ENCODE measurements around the gene ADAM15. TPM values are rescaled to one million over a fixed set of nuclear protein-coding genes. Genes with fewer than 3 reads are reported as not detected.

ADAM15 gene
- total and polyA plus RNA-seq, 9 donors: 41.8 to 83.2 (median 65.0) TPM

- Histone ChIP-seq H3K4me3 (ENCODE audit: low read length) (no peak overlapping the region), H3K36me3 (ENCODE audit: control insufficient read depth, insufficient read depth, low read length) (no peaks in the 10 kb centered on the region), H3K4me1 (ENCODE audit: control insufficient read depth, insufficient read depth, low read length) (peaks cover 43% of the 10 kb centered on the region), H3K27me3 (ENCODE audit: control insufficient read depth, insufficient read depth, low read length) (peaks cover 30% of the 10 kb centered on the region), H3K9me3 (replicated peaks; ENCODE audit: control insufficient read depth, low read depth, low read length) (no peaks in the 10 kb centered on the region), H3K27ac (ENCODE audit: low read length) (no peak overlapping the region)
- WGBS (ENCODE audit: insufficient coverage): 66% methylated on average over 4 of the region's 8 CpGs
- no peak for DNase-seq
Observed at GRCh38 chr1:155086856-155087535, 35.9 kb downstream of the ADAM15 start.

- Histone ChIP-seq H3K9me3 (replicated peaks; ENCODE audit: control insufficient read depth, low read depth, low read length) (no peaks in the 10 kb centered on the region), H3K36me3 (ENCODE audit: control insufficient read depth, insufficient read depth, low read length) (no peaks in the 10 kb centered on the region), H3K4me1 (ENCODE audit: control insufficient read depth, insufficient read depth, low read length) (peaks cover 23% of the 10 kb centered on the region), H3K27me3 (ENCODE audit: control insufficient read depth, insufficient read depth, low read length) (peaks cover 8% of the 10 kb centered on the region), H3K27ac (ENCODE audit: low read length) (no peak overlapping the region), H3K4me3 (ENCODE audit: low read length) (no peak overlapping the region)
- WGBS (ENCODE audit: insufficient coverage): 48% methylated on average over 7 of the region's 29 CpGs
- DNase-seq: peak; percentile 77
Observed at GRCh38 chr1:155091071-155092051, 40.2 kb downstream of the ADAM15 start.

DNA sequence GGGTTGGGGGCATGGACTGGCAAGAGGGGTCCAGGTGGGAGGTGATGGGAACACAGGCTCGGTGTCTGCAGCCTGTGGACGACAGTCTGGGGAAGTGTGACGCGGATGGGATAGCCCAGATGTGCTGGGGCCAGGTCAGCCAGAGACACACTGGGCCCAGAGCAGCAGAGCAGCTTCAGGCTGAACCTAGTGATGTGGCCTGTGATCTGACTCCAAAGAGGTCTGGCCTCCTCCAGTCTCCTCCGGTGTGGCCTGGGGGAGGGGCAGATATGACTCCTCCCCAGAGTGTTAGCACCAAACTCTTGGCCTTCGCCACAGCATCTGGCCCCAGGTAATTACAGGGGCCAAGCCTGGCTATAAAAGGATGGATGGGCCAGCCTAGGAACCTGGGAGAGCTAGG is 41.0 kb downstream of the ADAM15 start:
- Histone ChIP-seq H3K27me3 (ENCODE audit: control insufficient read depth, insufficient read depth, low read length) (peaks cover 9% of the 10 kb centered on the region), H3K27ac (ENCODE audit: low read length) (no peak overlapping the region), H3K4me1 (ENCODE audit: control insufficient read depth, insufficient read depth, low read length) (peaks cover 20% of the 10 kb centered on the region), H3K36me3 (ENCODE audit: control insufficient read depth, insufficient read depth, low read length) (no peaks in the 10 kb centered on the region), H3K4me3 (ENCODE audit: low read length) (no peak overlapping the region), H3K9me3 (replicated peaks; ENCODE audit: control insufficient read depth, low read depth, low read length) (no peaks in the 10 kb centered on the region)
- WGBS (ENCODE audit: insufficient coverage): 62% methylated on average over 5 of the region's 6 CpGs
- no peak for DNase-seq

- 93% methylated on average over 6 of the region's 12 CpGs for WGBS (ENCODE audit: insufficient coverage)
- peaks cover 11% of the 10 kb centered on the region for H3K27me3 ChIP-seq (ENCODE audit: control insufficient read depth, insufficient read depth, low read length)
Observed at GRCh38 chr1:155092641-155093040, 41.5 kb downstream of the ADAM15 start.

DNA sequence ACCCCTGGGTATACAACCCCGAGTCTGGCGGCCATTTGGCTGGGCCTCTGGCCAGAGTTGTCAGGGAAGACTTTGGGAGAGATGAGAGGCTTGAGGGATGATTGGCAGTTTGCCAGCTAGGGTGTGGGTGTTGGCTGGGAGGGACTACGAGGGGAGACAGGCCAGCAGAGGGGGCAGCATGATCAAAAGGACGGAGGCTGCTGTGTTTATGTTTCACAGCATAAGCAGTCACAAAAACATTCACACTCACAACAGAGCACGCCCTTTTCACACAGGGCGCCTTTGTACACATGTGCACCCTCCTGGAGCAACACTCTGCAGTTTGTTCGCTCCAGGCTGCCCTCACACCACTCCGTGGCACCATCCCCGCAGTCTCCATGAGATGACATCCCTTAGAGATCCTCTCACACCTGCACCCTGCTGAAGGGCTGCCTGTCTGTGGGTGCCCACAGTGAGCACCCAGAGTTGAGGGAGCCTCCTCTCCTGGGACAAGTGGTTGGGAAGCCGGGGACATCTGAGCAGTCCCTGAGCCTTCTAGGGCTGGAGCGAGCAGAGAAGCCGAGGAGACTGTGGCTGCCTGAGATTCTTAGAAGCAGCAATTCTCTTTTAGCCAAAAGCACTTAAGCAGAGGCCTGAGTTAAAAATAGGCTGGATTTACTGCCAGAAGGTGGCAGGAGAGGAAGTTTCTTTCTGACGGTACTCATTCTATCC is 43.0 kb downstream of the ADAM15 start:
- Histone ChIP-seq H3K4me3 (ENCODE audit: low read length) (no peak overlapping the region), H3K36me3 (ENCODE audit: control insufficient read depth, insufficient read depth, low read length) (no peaks in the 10 kb centered on the region), H3K4me1 (ENCODE audit: control insufficient read depth, insufficient read depth, low read length) (peaks cover 20% of the 10 kb centered on the region), H3K27me3 (ENCODE audit: control insufficient read depth, insufficient read depth, low read length) (peaks cover 13% of the 10 kb centered on the region), H3K27ac (ENCODE audit: low read length) (peak overlapping the region; percentile 18), H3K9me3 (replicated peaks; ENCODE audit: control insufficient read depth, low read depth, low read length) (no peaks in the 10 kb centered on the region)
- WGBS (ENCODE audit: insufficient coverage): 9% methylated on average over 6 of the region's 13 CpGs
- DNase-seq: peak; percentile 89

More at GRCh38 chr1:155092641-155093040, 41.5 kb downstream of the ADAM15 start:
- no peak for DNase-seq
- H3K4me3 ChIP-seq (ENCODE audit: low read length): no peak overlapping the region
- no peaks in the 10 kb centered on the region for H3K36me3 ChIP-seq (ENCODE audit: control insufficient read depth, insufficient read depth, low read length)
- peaks cover 20% of the 10 kb centered on the region for H3K4me1 ChIP-seq (ENCODE audit: control insufficient read depth, insufficient read depth, low read length)
- no peaks in the 10 kb centered on the region for H3K9me3 ChIP-seq (replicated peaks; ENCODE audit: control insufficient read depth, low read depth, low read length)
- H3K27ac ChIP-seq (ENCODE audit: low read length): no peak overlapping the region

- DNase-seq: no peak
- H3K36me3 ChIP-seq (ENCODE audit: control insufficient read depth, insufficient read depth, low read length): no peaks in the 10 kb centered on the region
- 59% methylated on average over 2 of the region's 2 CpGs for WGBS (ENCODE audit: insufficient coverage)
- H3K4me3 ChIP-seq (ENCODE audit: low read length): no peak overlapping the region
- H3K27ac ChIP-seq (ENCODE audit: low read length): no peak overlapping the region
- H3K9me3 ChIP-seq (replicated peaks; ENCODE audit: control insufficient read depth, low read depth, low read length): no peaks in the 10 kb centered on the region
- H3K27me3 ChIP-seq (ENCODE audit: control insufficient read depth, insufficient read depth, low read length): peaks cover 13% of the 10 kb centered on the region
- H3K4me1 ChIP-seq (ENCODE audit: control insufficient read depth, insufficient read depth, low read length): peaks cover 20% of the 10 kb centered on the region
Observed at GRCh38 chr1:155094622-155094948, 43.5 kb downstream of the ADAM15 start.

DNA sequence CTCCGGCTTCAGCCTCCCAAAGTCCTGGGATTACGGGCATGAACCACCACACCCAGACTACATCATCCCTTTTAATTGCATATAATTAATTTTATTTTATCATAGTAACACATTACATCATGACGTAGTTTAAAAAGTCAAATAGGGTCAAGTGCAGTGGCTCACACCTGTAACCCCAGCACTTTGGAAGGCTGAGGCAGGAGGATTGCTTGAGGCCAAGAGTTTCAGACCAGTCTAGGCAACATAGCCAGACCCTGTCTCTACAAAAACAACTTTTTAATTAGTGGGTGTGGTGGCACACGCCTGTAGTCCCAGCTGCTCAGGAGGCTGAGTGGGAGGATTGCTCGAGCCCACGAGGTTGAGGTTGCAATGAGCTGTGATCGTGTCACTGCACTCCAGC is 48.2 kb downstream of the ADAM15 start:
- Histone ChIP-seq H3K4me3 (ENCODE audit: low read length) (no peak overlapping the region), H3K9me3 (replicated peaks; ENCODE audit: control insufficient read depth, low read depth, low read length) (no peaks in the 10 kb centered on the region), H3K36me3 (ENCODE audit: control insufficient read depth, insufficient read depth, low read length) (no peaks in the 10 kb centered on the region), H3K27ac (ENCODE audit: low read length) (no peak overlapping the region), H3K4me1 (ENCODE audit: control insufficient read depth, insufficient read depth, low read length) (peaks cover under 1% of the 10 kb centered on the region), H3K27me3 (ENCODE audit: control insufficient read depth, insufficient read depth, low read length) (peaks cover 6% of the 10 kb centered on the region)
- DNase-seq: no peak
- WGBS (ENCODE audit: insufficient coverage): 74% methylated on average over 4 of the region's 7 CpGs

GRCh38 chr1:155103325-155103724 is 52.2 kb downstream of the ADAM15 start:
- H3K4me1 ChIP-seq (ENCODE audit: control insufficient read depth, insufficient read depth, low read length): no peaks in the 10 kb centered on the region
- no peaks in the 10 kb centered on the region for H3K36me3 ChIP-seq (ENCODE audit: control insufficient read depth, insufficient read depth, low read length)
- no peaks in the 10 kb centered on the region for H3K9me3 ChIP-seq (replicated peaks; ENCODE audit: control insufficient read depth, low read depth, low read length)
- no peak overlapping the region for H3K4me3 ChIP-seq (ENCODE audit: low read length)
- H3K27ac ChIP-seq (ENCODE audit: low read length): no peak overlapping the region
- WGBS (ENCODE audit: insufficient coverage): 93% methylated on average over 2 of the region's 9 CpGs
- H3K27me3 ChIP-seq (ENCODE audit: control insufficient read depth, insufficient read depth, low read length): peaks cover 3% of the 10 kb centered on the region
- DNase-seq: no peak

GRCh38 chr1:155104605-155105534 is 53.8 kb downstream of the ADAM15 start:
- H3K4me3 ChIP-seq (ENCODE audit: low read length): no peak overlapping the region

More at GRCh38 chr1:155104605-155105534, 53.8 kb downstream of the ADAM15 start:
- peak; percentile 25 for DNase-seq
- H3K27ac ChIP-seq (ENCODE audit: low read length): no peak overlapping the region
- H3K27me3 ChIP-seq (ENCODE audit: control insufficient read depth, insufficient read depth, low read length): peaks cover 5% of the 10 kb centered on the region
- no peaks in the 10 kb centered on the region for H3K4me1 ChIP-seq (ENCODE audit: control insufficient read depth, insufficient read depth, low read length)
- H3K36me3 ChIP-seq (ENCODE audit: control insufficient read depth, insufficient read depth, low read length): no peaks in the 10 kb centered on the region
- WGBS (ENCODE audit: insufficient coverage): 87% methylated on average over 5 of the region's 7 CpGs
- H3K9me3 ChIP-seq (replicated peaks; ENCODE audit: control insufficient read depth, low read depth, low read length): no peaks in the 10 kb centered on the region

Measured in muscle of leg (tissue), 11 donors.